Measurements from ENCODE around the gene CHRNA5.

The CHRNA5 gene

GRCh38 chr15:78620527-78621421, 55.5 kb downstream of the CHRNA5 start, which contains the start of gene CHRNA3:
Gene CHRNA3 (minus strand): TSS chr15:78620996. CDS start chr15:78620794, 202 bp downstream.
- no peak for DNase-seq

GRCh38 chr15:78621810-78622402, 56.6 kb downstream of the CHRNA5 start:
- no peak for DNase-seq

DNA sequence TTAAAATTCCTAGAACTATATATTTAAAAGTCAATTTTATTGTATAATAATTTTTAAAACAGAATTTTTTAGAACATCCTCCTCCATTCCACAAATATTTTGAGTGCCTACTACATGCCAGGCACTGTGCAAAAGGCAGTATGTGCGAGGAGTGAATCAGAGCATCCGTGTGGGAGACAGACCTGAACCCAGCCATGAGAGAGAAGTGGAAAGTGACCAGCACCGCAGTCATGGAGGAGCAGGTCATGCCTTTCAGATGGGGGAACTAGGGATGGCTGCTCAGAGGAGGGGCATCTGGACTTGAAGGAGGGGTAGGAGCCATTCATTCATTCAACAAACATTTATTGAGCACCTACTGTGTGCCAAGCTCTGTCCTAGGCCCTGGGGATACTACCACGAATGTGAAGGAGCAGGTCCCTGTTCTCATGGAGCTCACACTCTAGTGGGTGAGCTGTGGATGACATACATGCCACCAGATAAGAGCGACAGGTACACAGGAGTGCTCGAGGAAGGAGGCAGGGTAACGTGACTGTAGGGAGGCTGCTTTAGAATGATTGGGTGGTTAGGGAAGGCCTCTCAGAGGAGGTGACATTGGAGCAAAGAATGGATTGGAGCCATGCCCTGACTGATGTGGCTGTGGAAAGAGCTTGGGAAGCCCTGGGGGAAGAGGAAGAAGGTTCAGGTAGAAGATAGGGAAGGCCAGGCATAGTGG, 58.6 kb downstream of the CHRNA5 start:
- DNase-seq = no peak

DNA sequence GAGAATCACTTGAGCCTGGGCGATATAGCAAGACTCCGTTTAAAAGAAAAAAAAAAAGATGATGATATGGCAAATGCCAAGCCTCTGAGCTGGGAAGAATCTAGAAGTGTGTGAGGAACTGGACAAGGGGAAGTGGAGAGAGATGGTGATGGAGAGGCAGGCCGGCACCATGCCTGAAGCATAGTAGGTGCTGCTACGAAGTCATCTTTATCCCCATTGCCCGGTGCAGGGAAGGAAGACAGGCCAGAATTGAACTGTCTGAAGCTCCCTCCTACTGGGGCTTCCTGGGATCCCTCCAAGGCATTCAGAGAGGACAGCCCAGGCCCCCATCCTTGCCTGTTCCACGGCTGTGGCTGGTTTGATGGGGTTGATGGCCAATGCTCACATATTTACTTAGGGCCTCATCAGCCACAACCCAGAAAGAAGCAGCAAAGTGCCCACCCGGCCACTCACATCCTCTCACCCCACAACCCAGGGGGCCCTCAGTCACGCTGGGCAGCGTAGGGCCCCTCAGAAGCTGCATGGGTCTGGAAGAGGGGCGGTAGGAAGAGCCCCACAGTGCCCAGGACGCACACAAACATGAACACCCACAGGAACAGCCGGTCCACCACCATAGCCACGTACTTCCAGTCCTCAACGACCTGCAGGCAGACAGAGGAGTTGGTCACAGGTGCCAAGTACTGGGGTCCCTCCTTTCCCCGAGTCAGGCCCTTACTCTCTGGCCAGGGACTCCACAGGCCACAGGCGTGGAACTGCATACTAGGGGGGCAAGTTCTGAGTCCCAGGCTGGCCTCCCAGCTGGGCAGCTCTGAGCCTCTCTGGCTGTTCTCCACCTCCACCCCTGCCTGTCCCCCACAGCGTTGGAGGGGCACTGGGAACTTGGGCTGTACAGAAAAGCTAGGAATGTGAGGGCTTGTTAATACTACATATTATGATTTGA, 59.6 kb downstream of the CHRNA5 start:
- no peak for DNase-seq

DNA sequence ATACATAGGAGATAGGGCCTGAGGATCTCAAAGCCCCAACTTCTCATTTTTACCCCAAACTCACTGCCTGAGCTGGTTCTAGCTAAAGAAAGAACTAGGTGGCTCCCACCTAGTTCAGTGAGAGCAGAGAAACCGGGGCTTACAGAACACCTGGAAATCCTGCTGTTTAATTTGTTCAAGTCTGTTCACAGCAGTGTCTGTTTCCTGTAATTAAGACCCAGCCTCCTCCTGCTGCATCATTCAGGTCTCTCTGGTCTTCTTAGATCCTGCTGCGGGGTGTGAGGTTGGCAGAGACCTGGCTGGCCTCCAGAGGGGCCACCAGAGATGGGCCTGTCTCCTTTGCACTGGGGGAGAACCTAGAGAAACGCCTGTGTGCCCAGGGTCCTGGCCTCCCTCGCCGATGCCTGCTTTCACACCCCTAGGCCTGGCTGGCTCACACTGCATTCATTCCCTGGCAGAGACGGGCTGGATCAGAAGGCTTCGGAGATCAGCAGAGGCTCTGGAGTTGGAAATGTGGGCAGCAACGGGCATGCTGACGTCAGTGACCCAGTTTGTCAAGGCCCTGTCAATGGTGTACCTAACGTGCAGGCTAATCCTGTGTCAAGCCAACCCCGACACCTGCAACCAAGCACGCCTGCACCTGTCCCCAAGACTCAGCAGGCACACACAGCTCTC, 60.4 kb downstream of the CHRNA5 start:
- DNase-seq = no peak

GRCh38 chr15:78626381-78626995, 61.2 kb downstream of the CHRNA5 start:
- no peak for DNase-seq

GRCh38 chr15:78627348-78627747, 62.0 kb downstream of the CHRNA5 start:
- DNase-seq = no peak

GRCh38 chr15:78628227-78628626, 62.9 kb downstream of the CHRNA5 start:
- no peak for DNase-seq

GRCh38 chr15:78629031-78629715, 63.9 kb downstream of the CHRNA5 start:
- DNase-seq = no peak

DNA sequence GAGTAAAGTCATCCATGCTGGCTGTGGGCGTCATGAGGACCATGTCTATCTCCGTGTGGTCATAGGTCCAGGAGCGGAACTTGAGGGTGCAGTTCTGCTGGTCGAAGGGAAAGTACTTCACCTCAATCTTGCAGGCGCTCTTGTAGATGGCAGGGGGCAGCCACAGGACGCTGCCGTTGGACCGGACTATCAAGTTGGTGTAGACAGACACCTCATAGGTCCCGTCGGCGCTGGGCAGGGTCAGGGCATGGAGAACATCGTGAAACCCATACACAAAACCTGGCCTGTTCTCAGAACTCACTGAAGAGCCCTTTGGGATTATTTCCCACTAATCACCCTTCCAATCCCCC, 64.4 kb downstream of the CHRNA5 start:
- no peak for DNase-seq

GRCh38 chr15:78630886-78631633, 65.7 kb downstream of the CHRNA5 start:
- no peak for DNase-seq

DNA sequence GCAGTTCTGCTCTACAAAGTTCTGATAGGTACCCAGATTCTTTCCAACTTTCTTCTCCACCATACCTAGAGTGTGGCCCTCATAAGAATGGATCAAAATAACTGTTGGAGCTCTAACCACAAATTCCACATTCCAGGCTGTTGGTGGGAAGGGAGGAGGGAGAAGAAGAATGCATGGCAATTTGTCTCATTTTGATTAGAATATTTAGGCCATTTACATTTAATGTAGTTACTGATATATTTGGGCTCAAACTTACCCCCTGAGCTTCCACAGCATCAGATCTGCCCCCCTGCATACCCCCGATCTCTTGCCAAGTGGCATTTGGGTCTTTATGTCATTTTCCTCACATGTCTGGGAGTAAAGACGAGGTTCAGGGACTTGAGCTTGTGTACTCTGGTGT, 68.0 kb downstream of the CHRNA5 start:
- no peak for DNase-seq

DNA sequence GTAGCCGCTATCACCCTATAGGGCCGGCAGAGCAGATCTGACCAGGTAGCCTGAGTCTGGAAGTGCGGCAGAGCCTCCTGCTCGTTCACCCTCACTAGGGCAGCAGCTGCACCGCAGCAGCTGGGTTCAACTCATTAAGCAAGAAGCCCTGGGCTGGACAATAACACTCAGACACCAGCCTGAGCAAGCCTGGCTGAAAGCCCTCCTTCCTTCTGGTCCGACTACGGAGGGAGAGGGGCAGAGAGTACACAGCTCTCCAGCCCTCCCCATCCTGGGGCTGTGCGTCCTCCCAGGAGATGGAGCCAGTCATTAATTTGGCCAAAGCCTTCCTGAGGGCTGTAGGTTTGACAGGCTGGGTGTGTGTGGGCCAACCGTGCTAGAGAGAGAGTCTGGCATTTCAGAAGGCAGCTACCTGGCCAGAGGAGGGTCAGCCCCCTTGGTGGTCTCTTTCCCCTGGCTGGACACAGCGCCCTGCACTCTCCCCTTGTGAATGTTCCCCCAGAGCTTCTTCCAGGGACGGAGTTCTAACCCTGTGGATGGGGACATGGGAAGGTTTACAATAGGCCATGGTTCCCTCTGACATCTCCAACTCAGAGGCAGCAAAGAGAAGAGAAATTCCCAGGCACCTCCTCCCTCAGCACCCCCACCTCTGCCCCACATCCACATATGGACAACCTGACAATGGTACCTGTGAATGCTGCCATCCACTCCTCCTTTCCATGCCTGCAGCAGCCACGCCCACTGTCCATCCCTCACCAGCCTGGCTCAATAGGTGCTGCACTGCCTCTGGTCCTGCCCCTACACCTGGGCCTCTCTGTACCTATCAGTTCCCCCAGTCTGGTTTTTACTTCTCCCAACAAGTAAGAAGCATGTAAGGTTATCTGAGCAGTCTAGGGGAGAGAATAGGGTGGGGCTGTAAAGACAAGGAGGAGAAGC, 69.2 kb downstream of the CHRNA5 start:
- no peak for DNase-seq

DNA sequence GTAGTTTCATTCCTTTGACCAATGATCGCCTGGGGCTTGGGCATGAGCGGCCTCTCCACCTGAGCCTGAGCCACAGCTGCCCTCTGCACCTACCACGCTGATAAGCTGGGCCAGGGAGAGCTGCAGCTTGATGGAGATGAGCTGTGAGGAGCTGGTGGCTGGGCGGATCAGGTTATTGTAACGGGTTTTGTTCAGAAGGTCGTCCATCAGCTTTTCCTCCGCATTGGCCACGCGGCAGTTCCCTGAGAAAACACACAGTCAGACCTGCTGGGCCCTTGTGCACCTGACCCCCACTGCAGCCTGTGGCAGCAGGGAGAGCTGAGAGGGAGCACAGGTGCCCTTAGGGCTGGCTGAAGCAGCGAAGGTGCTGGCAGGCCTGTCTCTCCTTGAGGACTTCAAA, 70.0 kb downstream of the CHRNA5 start:
- no peak for DNase-seq

DNA sequence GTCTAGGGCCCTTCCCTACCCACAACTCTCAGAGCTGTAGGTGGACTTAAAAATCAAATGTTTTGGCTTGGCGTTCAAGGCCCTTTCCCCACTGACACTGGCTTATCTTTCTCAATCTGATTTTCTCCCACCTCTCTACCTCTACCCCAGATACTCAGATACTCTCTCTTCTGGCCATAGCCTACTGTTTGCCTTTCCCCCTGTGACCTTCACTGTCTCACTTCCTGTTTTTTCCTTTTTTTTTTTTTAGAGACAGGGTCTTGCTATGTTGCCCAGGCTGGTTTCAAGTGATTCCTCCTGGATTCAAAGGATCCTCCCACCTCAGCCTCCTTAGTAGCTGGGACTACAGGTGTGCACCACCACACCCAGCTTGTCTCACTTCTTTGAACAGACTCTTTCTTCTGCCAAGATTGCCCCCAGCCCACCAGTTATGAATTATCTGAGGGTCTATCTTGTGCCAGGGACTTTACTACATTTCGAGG, 71.1 kb downstream of the CHRNA5 start:
- DNase-seq = no peak

GRCh38 chr15:78637776-78638435, 72.6 kb downstream of the CHRNA5 start:
- no peak for DNase-seq

DNA sequence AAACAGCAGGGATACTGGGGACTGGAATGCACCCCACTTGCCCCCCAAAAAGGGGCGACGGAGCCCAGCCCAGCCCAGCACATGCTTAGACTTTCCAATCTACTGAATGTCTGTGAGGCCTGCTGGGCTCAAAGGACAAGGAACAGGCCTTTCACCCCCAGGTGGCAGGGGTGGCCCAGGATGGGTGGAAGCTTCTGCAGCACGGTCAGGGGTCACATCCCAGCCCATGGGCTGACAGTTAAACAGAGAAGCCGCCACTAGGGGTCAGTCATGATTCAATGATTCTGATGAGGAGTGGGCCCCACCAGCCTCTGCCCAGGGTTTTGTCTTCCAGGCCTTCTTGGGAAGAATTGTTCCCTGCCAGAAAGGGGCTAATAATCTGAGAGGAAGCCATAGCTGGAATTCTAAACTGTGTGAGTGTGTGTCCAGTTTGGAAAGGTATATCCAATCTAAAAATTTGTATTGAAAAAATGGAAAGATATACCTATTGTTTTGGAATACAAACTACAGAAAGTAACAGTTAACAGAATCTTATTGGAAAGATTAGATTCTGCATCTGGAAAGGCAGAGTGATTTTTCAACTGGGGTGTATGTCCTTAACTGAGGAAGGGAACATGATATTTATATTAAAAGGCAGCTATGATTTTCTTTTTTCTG, 73.5 kb downstream of the CHRNA5 start:
- DNase-seq = no peak
